NCI-H128 (cell line): ENCODE results near the gene CA9.

Experiments used
- DNase-seq: peaks from one replicate; lab custom pipeline; 2025; ENCODE audit not compliant: unreplicated experiment; lab: John Stamatoyannopoulos, UW

CA9 gene

GRCh38 chr9:35714123-35714522 is 40.4 kb downstream of the CA9 start:
- DNase-seq, result no peak

GRCh38 chr9:35714579-35715252 is 41.0 kb downstream of the CA9 start:
- DNase-seq, result no peak

DNA sequence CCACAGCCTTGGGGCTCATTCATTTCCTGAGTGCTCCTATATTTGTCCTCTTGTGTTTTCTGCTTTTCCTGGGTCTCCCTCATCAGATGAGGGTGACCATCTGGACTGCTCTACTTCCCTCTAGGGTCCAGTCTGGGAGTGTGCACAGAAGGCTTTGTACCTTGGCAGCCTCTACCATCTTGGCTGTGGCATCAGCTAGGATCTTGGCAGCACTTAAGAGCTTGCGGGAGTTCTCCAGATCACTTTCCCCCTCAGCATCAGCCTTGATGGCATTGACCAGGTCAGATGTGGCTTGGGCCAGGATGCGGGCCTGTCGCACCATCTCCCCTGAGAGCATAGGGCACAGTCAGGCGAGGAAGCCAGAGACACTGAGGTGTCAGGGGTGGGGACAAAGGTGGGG is 42.5 kb downstream of the CA9 start:
- DNase-seq, result no peak

DNA sequence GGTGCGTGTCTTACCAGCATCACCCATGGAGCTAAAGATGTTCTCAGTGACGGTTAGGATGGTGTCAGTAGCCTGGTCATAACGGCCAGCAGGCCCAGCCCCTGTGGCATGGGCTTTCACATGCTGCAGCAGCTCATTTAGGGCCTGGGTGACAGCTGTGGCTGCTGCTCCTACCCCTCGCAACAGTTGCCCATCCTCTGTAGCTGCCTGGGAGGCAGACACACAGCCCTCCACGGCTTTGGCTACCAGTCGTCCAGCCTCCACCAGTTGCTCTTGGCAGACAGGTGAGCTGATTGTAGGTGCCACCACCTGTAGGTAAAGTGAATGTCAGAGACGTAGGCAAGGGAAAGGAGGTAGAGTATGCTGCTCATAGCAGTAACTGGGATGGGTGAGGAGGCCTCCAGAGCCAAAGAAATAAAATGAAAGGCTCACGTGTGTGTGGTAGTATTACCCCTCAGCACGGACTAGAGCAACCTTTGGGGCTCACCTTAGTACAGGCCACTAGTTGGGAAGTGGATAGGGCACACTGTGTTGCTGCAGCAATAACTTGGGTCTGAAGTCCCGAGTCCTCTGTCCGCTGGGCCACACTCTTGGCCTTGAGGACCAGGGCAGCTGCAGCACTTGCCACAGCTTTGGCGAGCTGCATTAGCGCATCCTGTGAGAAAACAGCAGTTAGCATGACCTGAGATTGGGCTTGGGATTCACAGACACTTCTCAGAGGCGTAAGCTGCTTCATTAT is 43.6 kb downstream of the CA9 start:
- DNase-seq, result no peak

DNA sequence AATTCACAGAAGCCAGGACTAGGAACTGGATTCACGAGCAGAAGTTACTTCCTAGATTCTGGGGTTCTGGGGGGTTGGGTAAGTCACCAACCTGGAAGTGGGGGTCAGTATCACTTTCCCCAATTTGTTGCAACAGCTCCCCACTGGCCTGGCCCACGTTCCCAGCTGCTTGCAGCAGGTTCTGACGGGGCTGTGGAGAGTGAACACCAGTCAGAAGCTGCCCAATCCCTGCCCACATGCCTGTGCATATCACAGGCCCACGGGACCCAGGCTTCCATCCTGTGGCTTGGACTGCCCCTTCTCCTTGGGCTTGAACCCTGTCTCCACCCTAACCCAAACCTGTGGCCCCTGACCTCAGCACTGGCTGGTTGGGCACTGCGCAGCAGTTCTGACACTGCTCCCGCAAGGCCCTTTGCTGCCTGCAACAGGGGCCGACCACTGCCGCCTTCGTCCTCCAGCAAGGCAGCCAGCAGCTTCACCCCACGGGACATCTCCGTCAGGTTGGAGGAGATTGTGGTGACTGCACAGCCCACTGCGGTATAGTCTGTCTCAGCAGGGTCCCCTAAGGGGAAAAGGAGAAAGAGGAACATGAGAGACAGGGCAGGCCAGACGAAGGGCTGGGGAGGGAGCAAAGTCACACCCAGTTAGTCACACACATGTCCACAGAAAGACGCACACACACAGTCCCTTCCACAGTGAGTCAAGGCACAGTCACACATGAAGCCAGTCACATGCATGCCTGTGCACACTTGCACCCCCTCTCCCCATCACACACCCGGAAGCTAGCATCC is 45.2 kb downstream of the CA9 start:
- DNase-seq, result no peak

GRCh38 chr9:35719546-35719945 is 45.8 kb downstream of the CA9 start:
- DNase-seq, result no peak

DNA sequence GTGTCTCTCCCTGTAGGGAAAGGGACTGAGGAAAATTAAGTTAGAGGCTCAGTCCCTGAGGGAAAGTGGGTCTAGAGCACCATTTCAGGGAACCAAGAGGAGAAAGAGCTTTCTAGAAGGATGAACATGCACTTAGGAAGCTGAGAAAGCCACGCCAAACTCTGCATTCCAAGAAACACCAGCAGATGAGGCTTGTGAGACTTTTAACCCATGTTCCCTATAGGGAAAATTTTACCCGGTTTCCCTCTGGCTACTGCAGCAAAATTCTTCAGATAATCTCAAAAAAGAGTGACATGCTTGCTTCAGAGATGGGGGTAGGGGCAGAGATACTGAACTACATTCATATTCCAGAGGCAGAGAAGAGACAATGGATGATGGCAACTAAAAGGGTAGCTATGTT is 49.7 kb downstream of the CA9 start:
- no peak for DNase-seq

DNA sequence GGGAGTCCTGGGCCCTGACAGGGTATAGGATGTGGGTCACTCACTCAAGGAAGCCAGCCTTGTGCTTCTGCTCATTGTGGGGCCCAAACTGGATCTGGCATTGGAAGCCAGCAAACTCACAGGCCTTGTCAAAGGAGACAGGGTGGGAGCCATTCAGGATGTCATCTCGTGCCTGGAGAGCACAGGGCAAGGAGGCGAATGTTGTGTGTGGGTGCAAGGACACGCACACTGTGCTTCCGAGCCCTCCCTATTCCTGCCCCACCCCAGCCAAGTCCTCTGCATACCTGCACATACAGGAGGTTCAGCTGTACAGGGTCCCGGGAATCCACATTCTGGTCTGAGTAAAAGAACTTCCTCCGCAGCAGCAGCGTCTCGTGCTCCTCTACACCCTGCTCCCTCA is 50.2 kb downstream of the CA9 start:
- DNase-seq, result no peak

DNA sequence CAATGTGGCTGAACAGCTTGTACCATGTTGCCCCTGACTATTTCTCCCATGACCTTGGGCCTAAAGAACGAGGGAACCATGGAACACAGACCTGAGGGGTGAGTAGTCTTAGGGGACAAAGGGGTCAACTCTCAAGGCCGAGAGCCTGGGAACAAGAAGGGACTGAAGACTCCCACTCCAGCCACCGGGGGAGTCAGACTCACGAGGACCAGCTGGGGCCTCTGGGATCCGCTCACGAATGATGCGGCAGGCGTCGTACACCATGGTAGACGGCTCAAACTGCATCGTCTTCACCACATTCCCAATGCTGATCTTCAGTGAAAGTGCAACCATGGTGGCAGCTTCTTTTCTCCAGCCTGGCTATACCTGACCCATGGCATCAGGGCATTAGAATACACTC is 51.6 kb downstream of the CA9 start:
- no peak for DNase-seq

DNA sequence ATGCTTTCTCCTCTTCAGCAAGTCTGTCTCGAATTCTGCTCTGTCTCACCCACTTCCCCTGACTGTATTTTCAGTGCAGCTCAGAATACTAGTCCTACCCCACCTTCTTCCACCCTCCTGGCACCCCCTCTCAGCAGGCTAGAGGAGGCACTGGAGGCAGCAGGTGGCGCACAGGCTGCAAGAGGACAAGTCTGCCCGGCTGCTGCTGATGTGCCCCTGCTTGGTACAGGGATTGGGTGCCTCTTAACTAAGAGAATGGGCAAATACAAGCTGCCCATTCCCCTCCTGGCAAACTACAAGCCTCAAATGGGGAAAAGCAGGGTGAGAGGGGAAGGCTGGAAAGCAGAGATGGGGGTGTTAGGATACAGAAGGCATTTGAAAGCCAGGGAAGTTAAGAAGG is 53.2 kb downstream of the CA9 start:
- no peak for DNase-seq

DNA sequence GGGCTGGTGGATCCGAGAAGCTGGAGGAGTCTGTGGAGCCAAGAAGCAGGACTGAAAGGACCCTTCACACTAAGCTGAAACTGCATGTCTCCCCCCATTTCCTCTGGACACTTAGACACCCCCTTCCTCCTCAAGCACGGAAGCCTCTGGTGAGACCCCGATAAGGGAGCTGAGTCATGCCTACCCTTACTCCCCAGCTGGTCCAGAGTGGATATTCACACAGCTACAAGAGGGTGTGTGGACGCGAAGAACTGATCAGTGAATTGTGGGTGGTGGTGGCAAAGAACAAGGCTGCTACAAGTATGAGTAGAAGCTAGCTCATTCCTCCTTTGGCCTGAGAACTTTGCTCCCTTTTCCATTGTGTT is 53.9 kb downstream of the CA9 start:
- DNase-seq, result no peak

- DNase-seq, result no peak
Measured at GRCh38 chr9:35728041-35728971, 54.6 kb downstream of the CA9 start.

GRCh38 chr9:35729101-35729500 is 55.4 kb downstream of the CA9 start:
- no peak for DNase-seq

- DNase-seq, result no peak
Measured at GRCh38 chr9:35729700-35730485, 56.2 kb downstream of the CA9 start.

- no peak for DNase-seq
Measured at GRCh38 chr9:35730486-35730854, 56.7 kb downstream of the CA9 start.
